GM12865 (cell line): ENCODE data around the gene KIF26B.
A peak's percentile ranks its signal among the peaks of the same experiment; 100 is the strongest.
"Not testable (repeated sequence)": the region's sequence is repeated elsewhere in the genome, so short reads cannot be mapped to it uniquely, and the experiment has no call there.

Experiments used
- DNase-seq: peaks from one replicate; pipeline ENCODE4 v3.0.0; 2010; ENCODE audit warnings: low read depth
- H3K4me3 ChIP-seq: 2 replicates; pipeline ENCODE4 v1.5.1; 2011; ENCODE audit warnings: mild to moderate bottlenecking, low read depth, low read length, control low read depth
- CTCF ChIP-seq: IDR thresholded peaks from 2 replicates; pipeline ENCODE4 v1.5.1; 2011; ENCODE audit warnings: low read length, control low read depth, low read depth, inconsistent platforms; ENCODE audit not compliant: insufficient read depth; ENCODE audit errors: missing control alignments

Gene KIF26B

DNA sequence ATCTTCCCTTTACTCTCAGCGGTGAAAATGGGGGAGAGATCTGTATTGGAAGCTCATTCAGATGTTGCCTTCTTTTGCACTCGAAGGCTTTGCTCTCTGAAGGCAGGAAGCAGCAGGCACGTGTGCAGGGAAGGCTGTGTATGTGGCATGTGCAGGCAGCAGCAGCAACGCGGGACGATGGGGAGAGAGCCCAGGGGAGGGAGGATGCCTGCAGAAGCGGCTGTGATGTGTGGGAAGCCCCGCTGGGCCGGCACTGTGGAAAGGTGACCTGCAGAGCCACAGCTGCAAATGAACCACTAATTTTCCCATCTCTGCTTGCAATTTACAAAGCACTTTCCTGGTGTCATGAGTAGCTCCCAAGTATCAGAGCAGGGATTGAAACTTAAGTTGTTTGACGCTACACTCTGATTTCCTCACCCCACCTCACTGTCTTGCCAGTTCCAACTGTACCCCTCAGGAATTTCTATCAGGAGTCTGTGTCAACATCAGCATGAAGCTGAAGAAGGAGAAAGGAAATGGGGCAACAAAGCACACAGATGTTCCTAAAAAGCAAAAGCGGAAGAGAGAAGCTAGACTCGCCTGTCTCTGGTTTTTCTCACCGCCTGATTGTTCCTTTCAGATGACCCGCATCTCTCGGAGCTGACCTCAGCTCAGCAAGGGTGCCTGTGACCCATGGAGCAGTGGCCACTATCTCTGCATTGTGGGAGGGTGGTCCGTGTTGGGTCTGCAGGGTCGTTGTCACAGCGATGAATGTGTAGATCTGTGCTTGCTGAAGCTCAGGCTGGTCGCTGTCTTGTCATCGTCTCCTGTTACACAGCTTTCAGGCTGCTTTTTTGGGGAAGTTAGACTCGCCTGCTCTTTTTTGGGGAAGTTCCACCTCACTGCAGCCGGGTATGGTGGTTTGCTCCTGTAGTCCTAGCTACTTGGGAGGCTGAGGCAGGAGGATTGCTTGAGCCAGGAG, 156.1 kb downstream of the KIF26B start:
- no peak for TF ChIP-seq CTCF
- H3K4me3 ChIP-seq: peak overlapping the region; percentile 30
- peak; percentile 38 for DNase-seq

DNA sequence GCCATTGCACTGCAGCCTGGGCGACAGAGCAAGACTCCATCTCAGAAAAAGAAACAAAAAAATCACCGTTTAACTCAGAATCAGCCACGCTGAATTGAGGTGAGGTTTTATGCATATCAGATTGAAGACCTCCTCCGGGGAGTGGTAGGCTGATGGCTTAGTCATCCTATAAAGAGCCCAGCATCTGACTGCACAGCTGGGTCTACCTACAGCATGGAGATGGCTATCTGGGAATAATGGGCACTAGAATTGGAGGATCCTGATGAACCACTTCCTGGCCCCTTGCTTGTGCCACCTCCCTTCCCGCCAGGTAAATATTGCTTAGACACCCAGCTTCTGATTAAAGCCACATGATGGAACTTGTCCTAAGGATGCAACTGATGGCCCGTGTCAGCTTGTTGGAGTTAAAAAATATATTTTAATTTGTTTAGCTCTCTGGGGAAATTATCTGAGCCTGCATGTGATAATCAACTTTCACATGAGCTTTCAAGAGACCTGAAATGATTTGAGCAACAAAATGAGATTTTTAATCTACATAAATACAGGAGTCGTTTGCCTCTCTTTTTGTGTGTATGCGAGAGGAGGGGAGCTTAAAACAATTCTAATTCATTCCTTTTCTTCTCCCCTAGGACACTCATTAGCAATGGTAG, 157.2 kb downstream of the KIF26B start:
- no peak for TF ChIP-seq CTCF
- no peak for DNase-seq
- no peak overlapping the region for H3K4me3 ChIP-seq

DNA sequence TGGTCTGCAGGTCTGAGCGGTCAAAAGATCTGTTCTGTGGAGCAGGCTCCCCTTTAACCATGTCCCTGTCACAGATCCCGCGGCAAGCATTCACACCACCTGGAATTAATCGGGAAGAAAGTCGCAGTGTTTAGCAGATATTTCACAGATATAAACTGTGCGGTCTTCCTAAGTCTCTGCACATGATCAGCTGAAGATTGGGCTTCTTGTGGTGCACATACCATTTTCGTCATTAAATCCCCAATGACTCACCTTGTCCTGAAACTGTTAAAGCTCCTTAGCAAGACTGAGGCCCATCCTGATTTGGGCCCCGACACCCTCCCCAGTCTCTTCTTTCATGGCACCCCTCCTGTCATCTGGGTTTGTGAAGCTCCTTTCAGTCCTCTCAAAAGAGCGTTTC, 158.8 kb downstream of the KIF26B start:
- no peak for DNase-seq
- TF ChIP-seq CTCF: no peak
- no peak overlapping the region for H3K4me3 ChIP-seq

- no peak for DNase-seq
- TF ChIP-seq CTCF: no peak
- H3K4me3 ChIP-seq: no peak overlapping the region
Observed at GRCh38 chr1:245316784-245317183, 162.0 kb downstream of the KIF26B start.

GRCh38 chr1:245317217-245317616, 162.4 kb downstream of the KIF26B start:
- DNase-seq: no peak
- no peak for TF ChIP-seq CTCF

GRCh38 chr1:245319094-245319493, 164.3 kb downstream of the KIF26B start:
- no peak overlapping the region for H3K4me3 ChIP-seq
- no peak for TF ChIP-seq CTCF
- no peak for DNase-seq

More at GRCh38 chr1:245317217-245317616, 162.4 kb downstream of the KIF26B start:
- no peak overlapping the region for H3K4me3 ChIP-seq

DNA sequence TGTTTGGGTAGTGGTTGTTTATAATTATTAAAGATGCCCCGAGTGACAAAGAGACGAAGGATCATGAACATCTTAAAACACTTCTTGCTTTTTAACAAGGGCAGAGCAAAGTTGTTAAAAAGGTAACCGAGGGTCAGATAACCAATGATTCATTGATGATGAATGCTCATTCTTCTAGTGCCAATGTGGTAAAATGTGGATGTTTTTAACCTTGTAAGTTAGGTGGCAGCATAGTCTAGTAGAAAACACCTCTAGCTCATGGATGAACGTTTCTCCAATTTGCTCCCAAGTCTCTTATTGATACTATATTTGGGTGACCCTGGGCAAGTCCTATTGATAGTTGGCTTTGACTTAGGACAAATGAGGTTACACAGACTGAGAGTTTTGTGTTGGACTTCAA, 167.9 kb downstream of the KIF26B start:
- no peak for DNase-seq
- TF ChIP-seq CTCF: no peak
- no peak overlapping the region for H3K4me3 ChIP-seq

DNA sequence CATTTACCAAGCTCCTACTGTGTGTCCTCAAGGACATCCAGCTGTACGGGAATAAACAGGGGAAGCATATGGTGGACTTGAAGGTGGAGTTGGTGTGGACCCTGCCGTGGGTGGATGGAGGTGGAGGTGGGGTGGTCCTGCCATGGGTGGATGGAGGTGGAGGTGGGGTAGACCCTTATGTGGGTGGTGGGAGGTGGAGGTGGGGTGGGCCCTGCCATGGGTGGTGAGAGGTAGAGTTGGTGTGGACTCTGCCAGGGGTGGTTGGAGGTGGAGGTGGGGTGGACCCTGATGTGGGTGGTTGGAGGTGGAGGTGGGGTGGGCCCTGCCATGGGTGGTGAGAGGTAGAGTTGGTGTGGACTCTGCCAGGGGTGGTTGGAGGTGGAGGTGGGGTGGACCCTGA, 169.0 kb downstream of the KIF26B start:
- DNase-seq, H3K4me3 ChIP-seq: not testable (repeated sequence)
